Measurements from ENCODE around the gene LZTS3. TPM values are rescaled to one million over a fixed set of nuclear protein-coding genes. Genes with fewer than 3 reads are reported as not detected.

LZTS3 gene
- total RNA-seq, 1 experiment from 2014 or later, result 8.2 TPM

Other genes starting within 250 kb of the LZTS3 start
- not detected in 2 replicates for gene GNRH2, start 129.9 kb downstream of the LZTS3 start, total RNA-seq (2014; rRNA removed; shearing (Covaris generic))
- gene MRPS26, start 127.5 kb downstream of the LZTS3 start, total RNA-seq (2014; rRNA removed; shearing (Covaris generic)), result 82.8 and 98.3 TPM in 2 replicates
- gene OXT, start 101.9 kb downstream of the LZTS3 start, total RNA-seq (2014; rRNA removed; shearing (Covaris generic)), result not detected in 2 replicates
- gene AVP, start 88.8 kb downstream of the LZTS3 start, total RNA-seq (2014; rRNA removed; shearing (Covaris generic)), result not detected in 2 replicates
- gene FASTKD5, start 13.7 kb downstream of the LZTS3 start, total RNA-seq (2014; rRNA removed; shearing (Covaris generic)), result 28.9 and 29.1 TPM in 2 replicates
- 5.0 and 7.5 TPM in 2 replicates for gene UBOX5, start 13.7 kb downstream of the LZTS3 start, total RNA-seq (2014; rRNA removed; shearing (Covaris generic))
- 58.3 and 79.5 TPM in 2 replicates for gene DDRGK1, start 31.1 kb upstream of the LZTS3 start, total RNA-seq (2014; rRNA removed; shearing (Covaris generic))
- gene ITPA, start 35.9 kb upstream of the LZTS3 start, total RNA-seq (2014; rRNA removed; shearing (Covaris generic)), result 56.5 and 80.9 TPM in 2 replicates
- 0.54 and 1.2 TPM in 2 replicates for gene SLC4A11, start 65.6 kb upstream of the LZTS3 start, total RNA-seq (2014; rRNA removed; shearing (Covaris generic))
- gene DNAAF9, start 234.1 kb upstream of the LZTS3 start, total RNA-seq (2014; rRNA removed; shearing (Covaris generic)), result 3.0 and 7.6 TPM in 2 replicates

Data from M059J (cell line).